Measurements from ENCODE around the gene GALNT17.
"Not testable (repeated sequence)": the region's sequence is repeated elsewhere in the genome, so short reads cannot be mapped to it uniquely, and the experiment has no call there.

GALNT17 gene

DNA sequence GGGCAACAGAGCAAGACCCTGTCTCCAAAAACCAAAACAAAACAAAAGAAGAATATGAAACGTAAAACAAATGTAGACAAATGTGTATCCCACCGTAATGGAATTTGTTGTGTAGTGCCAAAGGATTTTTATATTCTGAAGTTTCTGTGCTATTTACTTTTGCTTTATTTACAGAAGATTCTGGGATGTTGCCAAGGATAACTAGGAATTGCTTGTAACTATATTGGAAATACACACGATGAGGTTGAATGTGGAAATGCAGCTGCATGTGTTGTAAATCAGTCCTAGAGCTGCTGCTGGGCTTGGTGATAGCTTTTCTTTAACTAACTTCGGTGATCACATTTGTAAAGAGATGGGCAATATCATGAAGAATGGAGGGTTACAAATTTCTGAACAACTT is 39.5 kb downstream of the GALNT17 start:
- DNase-seq, result no peak

DNA sequence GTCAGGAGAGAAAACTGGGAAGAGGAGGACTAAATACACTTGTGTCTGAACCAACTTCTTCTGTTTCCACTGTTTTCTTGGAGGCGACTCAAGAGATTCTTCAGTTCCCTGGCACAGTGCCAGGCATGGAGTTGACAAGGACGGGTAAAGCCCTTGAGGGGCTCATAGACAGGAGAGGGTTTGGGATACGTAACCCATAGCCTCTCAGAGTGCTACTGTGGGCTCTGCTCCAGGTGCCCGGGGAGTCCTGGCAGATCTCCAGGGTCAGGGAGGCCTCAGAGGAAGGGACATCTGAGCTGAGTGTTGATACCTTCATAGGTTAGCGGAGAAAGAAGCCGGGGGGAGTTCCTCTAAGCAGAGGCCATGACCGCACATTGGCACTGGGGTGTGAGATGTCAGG is 42.0 kb downstream of the GALNT17 start:
- no peak for DNase-seq

DNA sequence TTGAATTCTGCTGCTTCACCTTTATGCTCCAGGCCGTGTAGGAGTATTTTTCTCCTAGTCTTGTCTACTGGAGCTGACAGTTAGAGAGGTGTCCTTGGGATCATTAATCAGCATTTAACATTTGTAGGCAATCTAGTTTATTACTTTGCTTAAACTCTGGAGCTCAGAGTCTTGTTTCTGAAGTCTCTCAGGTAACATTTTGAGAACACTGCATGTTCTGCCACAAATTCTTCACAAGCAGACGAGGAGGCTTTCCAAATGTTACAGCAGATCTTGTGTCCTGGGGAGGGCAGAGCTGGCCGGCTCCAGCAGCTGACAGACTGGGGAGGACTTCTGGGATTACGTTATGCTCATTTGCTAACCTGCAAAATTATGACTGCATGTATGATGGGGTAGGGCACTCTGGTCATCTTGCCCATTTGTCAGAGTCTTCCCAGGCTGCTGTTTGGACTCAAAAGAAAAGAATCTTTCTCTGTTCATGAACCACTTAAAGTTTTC is 50.5 kb downstream of the GALNT17 start:
- no peak for DNase-seq

DNA sequence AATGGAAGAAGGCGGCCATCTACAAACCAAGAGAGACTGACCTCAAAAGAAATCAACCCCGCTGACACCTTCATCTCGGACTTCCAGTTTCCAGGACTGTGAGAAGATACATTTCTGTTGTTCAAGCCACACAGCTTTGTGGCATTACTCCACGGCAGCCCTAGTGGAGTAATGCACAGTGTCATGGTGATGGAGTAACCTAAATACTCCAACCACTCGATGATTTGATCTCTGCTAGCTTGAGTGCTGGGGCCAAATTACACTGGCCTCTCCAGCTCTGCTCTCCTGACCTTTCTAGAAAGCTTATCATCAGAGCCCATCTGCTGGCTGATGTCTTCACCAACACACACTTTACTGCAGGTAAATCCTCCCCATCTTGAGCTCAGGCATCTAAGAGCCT is 52.2 kb downstream of the GALNT17 start:
- no peak for DNase-seq

DNA sequence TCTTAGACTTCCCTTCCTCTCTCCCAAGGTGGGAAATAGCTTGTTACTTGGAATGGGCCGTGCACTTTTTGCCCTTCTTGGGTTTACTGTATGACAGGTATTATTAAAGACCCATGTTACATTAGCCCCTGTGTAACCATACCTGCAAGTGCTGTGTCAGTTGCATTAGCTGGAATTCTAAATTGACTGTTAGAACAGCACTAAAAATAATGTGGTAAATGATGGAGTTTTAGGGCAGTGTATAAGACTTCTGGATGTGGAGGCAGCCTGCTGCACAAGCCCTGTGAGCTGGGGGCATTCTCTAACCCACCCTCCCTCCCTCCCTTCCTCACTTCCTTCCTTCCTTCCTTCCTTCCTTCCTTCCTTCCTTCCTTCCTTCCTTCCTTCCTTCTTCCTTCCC is 52.7 kb downstream of the GALNT17 start:
- DNase-seq, result no peak

DNA sequence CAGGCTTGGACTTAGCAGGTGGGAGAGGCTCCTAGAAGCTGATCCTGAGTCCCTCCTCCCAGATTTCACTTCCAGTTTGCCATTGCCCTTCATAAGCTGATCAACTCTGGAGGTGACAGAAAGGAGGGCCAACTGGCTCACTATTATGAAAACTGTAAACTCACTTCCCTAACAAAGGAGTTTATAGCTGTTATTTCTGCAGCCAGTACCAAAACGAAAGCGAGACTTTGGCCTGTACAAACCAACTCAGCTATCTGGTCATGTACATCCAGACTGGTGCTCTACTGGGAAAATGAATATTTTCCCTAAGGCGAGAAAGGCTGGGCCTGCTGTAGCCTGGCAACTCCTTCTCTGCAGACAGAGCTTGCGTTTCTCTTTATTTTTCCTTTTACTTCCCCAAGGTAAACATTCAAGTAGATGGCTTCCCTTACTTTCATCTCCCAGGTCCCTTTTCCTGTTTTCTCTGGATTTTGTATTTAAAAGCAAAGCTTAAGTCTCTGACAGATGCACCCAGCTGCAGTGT is 54.7 kb downstream of the GALNT17 start:
- no peak for DNase-seq

DNA sequence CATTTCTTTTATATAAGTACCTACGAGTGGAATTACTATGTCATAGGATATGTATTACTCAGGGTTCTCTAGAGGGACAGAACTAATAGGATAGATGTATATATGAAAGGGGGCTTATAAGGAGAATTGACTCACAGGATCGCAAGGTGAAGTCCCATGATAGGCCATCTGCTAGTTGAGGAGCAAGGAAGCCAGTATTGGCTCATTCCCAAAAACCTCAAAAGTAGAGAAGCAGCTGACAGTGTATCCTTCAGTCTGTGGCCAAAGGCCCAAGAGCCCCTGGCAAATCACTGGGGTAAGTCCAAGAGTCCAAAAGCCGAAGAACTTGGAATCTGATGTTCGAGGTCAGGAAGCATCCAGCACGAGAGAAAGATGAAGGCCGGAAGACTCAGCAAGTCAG is 59.8 kb downstream of the GALNT17 start:
- no peak for DNase-seq

DNA sequence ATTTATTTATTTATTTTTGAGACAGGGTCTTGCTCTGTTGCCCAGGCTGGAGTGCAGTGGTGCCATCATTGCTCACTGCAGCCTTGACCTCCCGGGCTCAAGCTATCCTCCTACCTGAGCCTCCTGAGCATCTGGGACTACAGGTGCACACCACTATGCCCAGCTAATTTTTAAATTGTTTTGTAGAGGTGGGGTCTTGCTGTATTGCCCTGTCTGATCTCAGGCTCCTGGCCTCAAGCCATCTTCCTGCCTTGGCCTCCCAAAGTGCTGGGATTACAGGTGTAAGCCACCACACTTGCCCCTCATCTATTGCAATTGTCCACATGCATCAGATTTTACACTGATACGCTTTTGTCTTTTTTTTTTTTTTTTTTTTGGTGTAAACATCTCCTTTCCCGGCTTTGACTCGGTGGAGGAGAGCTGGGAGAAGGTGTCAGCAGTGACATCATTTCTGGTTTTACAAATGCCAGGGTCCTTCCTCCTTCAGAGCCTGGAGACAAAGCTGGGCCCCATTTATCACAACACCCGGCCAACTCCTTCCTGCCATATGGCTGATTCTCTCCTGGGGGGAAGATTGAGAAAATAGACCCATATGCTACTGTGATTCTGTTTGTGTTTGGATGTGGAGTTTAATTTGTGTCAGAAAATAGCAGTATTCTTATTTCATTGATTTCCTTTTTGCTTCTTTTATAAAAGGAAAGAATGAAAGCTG is 61.3 kb downstream of the GALNT17 start:
- no peak for DNase-seq

DNA sequence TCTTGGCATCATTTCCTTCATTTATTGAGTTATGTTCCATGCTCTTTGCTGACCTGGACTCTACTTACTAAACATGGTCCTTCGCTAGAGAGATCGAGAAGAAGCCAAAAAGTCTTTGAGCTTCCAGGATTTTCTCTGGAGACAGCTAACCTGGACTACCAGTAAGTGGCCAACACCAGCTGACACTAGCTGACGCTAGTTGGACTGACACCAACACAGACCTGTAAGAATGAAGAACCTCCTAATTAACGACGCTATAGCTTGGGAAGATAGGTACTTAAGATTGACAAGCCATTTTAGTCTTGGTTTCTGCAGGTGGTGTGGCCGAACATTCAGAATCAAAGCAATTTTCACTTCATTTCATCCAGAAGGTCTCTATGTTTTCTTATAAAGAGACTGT is 66.4 kb downstream of the GALNT17 start:
- no peak for DNase-seq

DNA sequence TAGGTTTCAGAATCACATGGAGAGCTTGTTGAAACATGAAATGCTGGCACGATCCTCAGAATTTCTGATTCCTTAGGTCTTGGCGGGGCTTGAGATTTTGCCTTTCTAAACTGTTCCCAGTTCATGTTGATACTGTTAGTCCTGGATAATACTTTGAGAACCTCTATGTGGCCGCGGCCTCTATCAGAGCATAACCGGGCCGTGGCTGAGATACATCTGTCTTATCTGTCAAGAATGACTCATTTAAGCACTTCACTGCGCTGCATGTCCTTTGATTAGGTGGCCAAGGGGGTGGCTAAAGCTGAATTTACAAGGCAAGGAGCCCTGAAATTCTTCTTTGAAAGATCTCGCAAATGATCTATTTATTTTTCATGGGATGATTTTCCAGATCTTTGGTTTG is 66.9 kb downstream of the GALNT17 start:
- no peak for DNase-seq

DNA sequence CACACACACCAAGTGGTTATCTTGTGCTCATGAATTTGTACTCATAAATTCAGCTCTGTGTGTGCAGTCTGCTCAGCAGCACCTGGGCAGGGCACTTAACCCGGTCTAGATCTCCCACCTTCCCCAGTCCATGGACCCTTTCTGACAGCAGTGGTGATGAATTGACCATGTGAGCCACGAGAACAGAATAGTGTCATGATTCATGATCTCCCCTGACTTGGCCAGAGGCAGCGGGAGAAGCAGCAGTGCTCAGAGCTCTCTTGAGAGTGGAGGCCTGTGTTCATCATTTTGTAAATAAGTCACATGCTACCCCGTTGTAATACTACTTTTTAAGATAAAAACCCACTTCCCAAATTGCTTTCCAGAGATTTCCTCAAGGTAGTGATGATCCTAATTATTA is 74.2 kb downstream of the GALNT17 start:
- DNase-seq, result no peak

DNA sequence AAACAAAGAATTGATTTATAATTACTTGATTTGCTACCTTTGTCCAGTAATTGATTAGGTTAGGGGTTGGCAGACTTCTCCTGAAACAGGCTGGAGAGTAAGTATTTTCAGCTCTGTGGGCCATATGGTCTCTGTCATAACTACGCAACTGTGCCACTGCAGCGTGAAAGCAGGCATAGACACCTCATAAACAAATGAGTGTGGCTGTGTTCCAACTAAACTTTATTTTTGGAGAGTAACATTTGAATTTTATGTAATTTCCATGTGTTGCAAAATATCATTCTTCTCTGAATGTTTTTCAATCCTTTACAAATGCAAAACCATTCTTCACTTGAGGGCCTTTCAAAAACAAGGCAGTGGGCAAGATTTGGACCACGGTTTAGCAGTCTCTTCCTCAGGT is 76.9 kb downstream of the GALNT17 start:
- no peak for DNase-seq

DNA sequence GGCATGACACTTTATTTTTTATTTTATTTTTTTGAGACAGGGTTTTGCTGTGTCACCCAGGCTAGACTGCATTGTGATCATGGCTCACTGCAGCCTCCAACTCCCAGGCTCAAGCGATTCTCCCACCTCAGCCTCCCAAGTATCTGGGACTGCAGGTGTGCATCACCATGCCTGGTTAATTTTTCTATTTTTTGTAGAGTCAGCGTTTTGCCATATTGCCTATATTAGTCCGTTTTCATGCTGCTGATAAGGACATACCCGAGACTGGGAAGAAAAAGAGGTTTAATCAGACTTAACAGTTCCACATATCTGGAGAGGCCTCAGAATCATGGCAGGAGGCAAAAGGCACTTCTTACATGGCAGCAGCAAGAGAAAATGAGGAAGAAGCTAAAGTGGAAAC is 77.5 kb downstream of the GALNT17 start:
- DNase-seq, result not testable (repeated sequence)

DNA sequence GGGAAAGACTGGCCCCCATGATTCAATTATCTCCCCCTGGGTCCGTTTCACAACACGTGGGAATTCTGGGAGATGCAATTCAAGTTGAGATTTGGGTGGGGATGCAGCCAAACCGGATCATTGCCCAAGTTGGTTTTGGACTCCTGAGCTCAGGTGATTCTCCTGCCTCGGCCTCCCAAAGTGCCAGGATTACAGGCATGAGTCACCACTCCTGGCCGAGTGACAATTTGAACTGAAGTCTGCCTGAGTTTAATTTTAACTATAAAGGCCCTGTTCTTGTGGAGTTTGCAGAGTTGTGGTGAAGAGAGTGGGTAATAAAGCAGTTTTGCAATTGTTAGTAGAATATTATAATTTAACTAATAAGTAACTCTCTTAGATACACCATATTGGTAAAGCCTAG is 78.3 kb downstream of the GALNT17 start:
- no peak for DNase-seq

DNA sequence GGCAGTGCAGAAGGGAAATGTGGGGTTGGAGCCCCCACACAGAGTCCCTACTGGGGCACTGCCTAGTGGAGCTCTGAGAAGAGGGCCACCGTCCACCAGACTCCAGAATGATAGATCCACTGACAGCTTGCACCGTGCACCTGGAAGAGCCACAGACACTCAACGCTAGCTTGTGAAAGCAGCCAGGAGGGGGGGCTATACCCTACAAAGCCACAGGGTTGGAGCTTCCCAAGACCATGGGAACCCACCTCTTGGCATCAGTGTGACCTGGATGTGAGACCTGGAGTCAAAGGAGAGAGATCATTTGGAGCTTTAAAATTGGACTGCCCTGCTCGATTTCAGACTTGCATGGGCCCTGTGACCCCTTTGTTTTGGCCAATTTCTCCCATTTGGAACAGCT is 80.5 kb downstream of the GALNT17 start:
- DNase-seq, result not testable (repeated sequence)

DNA sequence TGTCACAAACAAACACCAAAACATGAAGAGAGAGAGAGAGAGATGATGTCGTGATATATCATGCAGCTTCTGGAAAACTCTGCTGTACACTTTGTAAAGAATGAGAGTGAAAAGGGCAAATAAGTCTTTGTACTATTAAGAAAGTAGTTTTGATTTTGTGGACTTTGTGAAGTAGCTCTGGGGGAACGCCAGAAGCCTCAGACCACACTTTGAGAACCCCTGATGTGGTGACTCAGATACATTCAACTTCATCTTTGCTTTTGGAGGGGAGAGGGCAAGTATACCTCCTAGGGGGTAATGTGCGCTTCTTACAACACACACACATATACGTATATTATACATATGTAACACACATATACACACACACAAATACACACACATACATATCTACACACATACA is 84.3 kb downstream of the GALNT17 start:
- DNase-seq, result no peak

DNA sequence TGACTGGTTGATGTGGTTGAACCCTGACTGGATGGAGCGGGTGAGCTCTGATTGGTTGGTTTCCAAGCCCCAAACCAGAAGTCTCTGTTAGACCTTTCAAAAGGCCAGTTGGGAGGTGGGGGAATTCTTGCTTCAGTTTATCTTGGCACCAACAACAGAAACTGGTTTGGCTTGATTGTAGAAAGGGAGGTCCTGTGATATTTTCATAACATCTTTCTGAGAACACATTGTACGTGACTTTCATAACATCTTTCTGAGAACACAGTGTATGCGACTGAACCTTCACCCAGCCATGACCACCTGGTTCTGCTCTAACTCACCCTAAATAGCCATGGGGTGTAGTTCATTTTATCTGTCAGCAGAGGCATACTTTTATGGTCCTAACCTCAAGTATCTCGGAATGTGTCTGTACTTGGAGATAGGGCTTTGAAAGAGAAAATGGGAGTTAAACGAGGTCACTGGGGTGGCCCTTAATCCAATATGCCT is 88.3 kb downstream of the GALNT17 start:
- no peak for DNase-seq

DNA sequence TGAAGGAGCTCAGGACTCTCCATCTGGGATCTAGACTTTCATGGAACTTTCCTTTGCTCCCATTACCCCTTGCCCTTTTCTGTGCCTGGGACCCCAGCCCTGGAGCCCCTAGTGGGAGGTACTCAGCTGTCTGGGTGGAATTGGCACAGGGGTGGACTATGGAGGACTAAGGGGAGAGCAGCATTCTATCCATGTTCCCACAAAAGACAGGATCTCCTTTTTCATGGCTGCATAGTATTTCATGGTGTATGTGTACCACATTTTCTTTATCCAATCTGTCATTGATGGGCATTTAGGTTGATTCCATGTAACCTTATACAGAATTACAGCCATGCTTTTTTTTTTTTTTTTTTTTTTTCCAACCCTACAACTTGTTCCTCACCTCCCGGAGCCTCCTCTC is 89.1 kb downstream of the GALNT17 start:
- no peak for DNase-seq

DNA sequence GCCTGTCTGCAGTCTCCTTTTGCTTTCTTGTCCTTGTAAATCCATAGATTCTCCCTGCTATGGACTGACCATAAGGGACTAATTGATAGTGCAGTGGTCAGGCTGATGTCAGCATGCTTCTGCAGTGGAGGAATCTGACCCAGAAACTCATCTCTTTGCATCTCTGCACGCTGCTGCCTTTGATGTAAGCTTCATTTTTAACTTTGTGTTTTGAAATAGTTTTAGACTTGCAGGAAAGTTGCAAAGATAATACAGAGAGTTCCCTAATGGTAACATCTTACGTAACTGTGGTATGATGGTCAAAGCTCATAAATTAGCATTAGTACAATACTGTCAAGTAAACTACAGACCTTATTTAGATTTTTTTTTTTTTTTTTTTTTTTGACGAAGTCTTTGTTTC is 89.6 kb downstream of the GALNT17 start:
- no peak for DNase-seq

DNA sequence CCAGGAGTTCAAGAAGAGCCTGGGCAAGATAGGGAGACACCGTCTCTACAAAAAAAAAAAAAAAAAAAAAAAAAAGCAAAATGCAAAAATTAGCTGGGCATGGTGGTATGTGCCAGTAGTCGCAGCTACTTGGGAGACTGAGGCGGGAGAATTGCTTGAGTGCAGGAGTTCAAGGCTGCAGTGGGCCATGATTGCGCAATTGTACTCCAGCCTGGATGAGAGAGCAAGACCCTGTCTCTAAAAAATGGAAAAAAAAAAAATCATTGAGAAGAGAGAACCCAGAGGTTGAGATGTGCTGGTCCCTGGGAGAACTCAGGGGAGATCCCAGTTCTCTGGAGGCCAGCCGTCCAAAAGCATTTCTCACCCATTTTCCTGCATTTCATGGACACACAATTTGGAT is 95.2 kb downstream of the GALNT17 start:
- no peak for DNase-seq

DNA sequence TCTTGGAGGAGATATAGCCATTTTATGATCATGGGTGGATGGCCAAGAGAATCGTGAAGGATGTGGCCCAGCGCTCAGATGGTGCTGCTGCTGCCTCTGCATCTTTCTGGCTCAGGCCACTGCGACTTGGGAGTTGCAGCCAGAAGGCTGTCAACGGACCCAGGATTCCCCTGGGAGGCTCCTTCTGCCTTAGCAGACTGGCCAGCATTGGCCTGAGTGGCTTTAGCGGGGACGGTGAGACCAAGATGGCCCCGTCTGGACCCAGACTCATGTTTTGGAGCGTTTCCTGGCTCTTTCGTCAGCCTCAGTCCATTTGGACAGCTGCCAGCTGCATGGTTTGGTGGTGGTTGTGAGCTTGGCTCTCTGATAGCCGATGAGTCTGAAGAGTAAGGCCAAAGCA is 97.2 kb downstream of the GALNT17 start:
- DNase-seq, result no peak

DNA sequence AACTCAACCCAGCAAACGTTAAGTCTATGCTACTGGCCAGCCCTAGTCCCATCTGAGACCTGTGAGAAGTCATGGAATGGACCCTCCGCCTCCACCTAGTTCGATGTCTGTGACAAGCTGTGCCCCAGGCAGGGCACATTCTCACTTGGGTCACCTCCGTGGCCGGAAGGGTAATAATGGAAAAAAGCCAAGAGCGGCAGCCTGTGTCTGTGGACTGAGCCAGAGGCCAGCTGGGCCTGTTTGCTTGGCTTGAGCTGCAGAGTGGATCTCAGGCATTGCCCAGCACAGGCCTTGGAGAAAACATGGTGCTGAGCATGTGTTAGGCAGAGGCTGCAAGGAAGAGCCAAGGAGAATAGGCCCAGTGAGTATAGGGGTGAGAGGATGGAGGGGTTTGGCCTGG is 97.8 kb downstream of the GALNT17 start:
- DNase-seq, result no peak

DNA sequence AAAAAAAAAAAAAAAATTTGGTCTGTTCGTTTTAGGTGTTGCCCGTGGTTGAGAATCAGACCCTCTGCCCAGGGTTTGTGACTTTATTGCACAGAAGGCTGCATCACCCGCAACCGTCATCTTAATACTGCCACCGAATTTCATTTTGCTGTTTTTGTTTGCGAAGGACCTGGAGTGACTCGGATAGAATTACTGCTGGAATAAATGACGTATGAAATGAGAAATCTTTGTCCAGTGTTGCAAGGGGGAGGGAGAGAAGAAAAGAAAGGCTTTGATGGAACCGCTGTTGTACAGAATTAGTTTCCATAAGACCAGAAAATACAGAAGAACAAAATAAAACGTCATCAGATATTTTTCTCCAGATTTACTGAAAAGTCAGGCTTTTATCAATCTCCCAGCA is 103.3 kb downstream of the GALNT17 start:
- DNase-seq, result no peak

DNA sequence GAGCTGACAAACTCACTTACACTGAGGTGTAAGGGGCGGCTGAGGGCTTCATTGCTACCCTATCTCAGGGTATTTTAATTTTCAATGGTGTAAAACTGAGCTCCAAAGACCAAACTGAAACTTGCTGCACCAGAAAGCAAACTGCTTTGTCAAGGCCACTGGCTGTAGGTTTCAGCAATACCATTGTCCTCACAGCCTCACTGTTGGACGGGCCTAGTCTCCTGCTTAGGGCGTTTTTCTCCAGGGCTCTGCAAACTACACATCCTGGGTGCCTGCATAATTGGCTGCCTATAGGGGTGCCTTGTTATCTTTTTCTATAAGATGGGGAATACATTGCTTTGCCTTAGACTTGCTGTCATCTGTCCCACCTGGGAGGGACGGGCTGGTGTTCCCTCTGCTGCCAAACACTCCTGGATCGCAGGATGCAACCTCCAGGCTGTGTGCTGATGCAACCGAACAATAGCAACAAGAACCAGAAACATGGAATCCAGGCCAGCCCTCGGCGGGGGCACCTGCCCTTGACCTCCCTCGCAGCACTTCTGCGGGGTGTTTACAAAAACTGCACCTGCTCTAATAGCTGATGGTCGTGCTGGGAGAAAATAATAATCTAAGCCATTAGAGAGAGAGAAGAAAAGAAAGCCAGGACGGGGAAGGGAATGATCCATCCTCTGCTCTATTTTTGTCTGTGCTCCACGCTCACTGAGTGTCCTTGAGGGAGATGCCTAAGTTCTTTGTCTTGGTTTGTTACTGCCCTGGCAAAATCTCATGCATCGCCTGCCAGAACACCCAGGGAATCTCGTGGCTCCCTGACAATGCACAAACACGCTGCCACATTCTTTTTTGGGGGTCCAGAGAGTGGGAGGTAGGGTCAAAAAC is 104.5 kb downstream of the GALNT17 start:
- no peak for DNase-seq
